HG03280 (cell line): ENCODE data around the gene PPP2R5E.
A peak's percentile ranks its signal among the peaks of the same experiment; 100 is the strongest.
"Not testable (repeated sequence)": the region's sequence is repeated elsewhere in the genome, so short reads cannot be mapped to it uniquely, and the experiment has no call there.

Experiments
- ATAC-seq: cut with Tn5 transposase; IDR thresholded peaks from one replicate; pipeline ENCODE4 v1.9.1; 2021; ENCODE audit warnings: mild to moderate bottlenecking, moderate library complexity; ENCODE audit not compliant: unreplicated experiment

The PPP2R5E gene

DNA sequence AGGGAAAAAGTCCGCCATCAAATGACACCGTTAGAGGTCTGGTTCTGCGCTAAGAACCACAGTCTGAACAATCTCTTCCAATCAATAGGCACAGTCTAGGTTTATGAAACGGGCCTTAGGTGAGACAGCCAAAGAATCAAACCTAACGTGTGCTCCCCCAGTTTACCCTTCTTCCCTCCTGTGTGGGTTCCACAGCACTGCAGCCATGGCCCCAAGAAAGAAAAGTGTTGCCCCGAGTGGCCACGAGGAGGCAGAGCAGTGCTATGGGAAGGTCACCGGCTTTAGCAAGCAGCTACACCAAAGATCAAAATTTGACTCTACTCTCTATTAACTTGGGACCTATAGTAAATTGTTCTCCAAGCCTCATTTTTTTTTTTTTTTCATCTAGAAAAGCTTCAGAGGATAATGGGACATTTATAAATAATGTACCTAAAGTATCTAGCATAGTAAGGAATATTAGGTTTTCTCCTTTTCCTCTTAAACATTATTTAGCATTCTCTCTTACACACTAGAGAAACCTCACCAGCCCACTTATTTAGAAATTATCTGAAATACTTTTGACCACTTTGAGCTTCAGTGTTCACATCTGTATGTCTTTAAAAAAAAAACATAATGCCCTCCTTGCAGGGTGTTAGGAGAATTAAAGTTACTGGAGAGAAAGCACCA is 154.3 kb downstream of the PPP2R5E start:
- ATAC-seq: peak; percentile 86

- ATAC-seq: no peak
Measured at GRCh38 chr14:63387711-63388110, 155.5 kb downstream of the PPP2R5E start.

- peak; percentile 85 for ATAC-seq
Measured at GRCh38 chr14:63383776-63384367, 159.3 kb downstream of the PPP2R5E start.

- ATAC-seq: no peak
Measured at GRCh38 chr14:63378444-63378843, 164.7 kb downstream of the PPP2R5E start.

DNA sequence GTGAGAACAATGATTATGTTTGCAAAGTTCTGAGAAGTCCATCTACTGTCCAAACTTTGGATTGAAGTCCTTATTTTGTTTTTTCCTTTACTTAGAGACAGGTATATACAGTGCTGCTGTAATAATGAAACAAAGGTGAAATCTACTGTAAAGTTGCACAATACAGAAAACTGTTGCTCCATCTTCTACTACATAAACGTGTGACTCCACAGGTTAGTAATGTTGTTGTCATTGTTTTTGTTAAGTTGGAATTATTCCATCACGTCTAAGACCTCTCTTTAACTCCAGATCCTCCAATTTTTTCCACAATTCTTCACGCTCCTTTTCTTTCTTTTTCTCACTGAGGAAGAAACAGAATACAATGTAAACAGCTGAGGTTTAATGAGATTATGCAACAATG is 167.4 kb downstream of the PPP2R5E start:
- ATAC-seq: no peak

DNA sequence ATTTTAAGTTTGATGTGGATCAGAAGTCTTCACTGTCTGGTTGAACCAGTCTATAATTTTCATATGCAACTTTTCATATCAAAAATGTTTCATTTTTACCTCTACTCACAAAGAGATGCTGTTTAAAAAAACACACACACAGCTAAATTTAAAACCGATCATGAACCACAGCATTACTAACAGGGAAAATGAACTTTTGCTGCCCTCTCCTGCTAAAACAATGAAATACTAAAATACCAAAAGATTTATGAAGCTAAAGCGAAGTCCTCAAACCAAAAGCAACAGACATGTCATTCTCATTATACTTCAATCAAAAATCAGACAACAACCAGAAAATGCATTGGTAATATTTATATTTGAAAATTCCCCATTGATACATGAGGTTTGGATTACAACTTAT is 171.6 kb downstream of the PPP2R5E start:
- not testable (repeated sequence) for ATAC-seq

DNA sequence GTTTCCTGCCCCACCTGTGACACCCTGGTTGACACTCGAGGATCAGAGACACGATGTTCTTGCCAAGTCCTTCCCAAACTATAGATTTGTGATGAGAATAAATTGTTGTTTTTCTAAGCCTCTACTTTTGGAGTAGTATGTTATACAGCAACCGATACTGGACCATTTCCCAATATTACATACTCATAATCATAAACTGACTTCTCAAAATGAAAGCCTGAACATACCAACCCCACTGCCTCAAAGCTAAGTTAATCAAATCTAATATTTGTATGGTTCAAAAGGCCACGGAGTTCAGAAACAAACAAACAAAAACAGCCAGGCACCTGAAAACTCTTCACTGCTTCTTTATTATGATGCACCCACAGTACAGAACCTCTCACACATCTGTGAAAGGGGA is 172.1 kb downstream of the PPP2R5E start:
- no peak for ATAC-seq

GRCh38 chr14:63367742-63368364 is 175.3 kb downstream of the PPP2R5E start:
- ATAC-seq: no peak

DNA sequence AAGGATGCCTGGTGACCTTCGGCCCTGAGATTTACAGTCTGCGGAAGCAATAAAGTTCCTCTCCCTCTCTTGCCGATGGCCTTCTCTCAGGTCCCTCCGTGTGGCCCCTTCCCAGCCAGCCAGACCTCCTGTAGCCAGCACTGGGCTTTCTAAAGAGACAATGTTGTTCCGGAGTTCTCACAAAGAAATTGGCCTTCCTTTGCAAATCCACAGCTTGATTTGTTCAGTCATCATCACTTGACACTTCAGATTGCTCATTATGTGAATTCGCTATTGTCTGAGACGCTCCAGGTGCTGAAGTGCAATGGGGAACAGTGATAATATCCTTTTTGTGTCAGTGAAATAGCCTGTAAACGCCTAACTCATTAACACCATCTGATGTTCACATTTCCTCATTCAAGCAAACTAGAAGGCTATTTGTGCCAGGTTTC is 180.8 kb downstream of the PPP2R5E start:
- ATAC-seq: no peak

GRCh38 chr14:63361790-63362189 is 181.4 kb downstream of the PPP2R5E start:
- ATAC-seq: no peak

GRCh38 chr14:63357841-63358240 is 185.3 kb downstream of the PPP2R5E start:
- no peak for ATAC-seq

GRCh38 chr14:63345826-63346225 is 197.4 kb downstream of the PPP2R5E start:
- ATAC-seq: no peak

DNA sequence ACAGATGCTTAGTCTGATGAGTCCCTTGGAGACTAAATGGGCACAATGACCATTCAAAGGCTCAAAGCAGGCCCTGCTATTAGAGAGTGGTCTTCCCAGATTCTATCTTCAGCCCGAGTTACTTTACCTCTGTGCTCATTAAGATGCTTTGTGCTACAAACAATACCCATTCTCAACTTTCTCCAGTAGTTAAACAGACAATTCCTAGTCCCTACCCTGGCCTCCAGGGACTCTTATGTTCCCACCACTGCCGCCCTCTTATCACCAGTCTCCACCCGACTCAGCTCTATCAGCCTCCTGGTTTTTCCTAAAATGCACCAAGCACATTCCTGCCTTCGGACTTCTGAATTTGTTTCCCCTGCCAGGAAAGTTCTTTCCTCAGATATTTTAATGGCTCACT is 198.8 kb downstream of the PPP2R5E start:
- ATAC-seq: no peak

- ATAC-seq: no peak
Measured at GRCh38 chr14:63343878-63344277, 199.3 kb downstream of the PPP2R5E start.

GRCh38 chr14:63342371-63342770 is 200.8 kb downstream of the PPP2R5E start:
- no peak for ATAC-seq

DNA sequence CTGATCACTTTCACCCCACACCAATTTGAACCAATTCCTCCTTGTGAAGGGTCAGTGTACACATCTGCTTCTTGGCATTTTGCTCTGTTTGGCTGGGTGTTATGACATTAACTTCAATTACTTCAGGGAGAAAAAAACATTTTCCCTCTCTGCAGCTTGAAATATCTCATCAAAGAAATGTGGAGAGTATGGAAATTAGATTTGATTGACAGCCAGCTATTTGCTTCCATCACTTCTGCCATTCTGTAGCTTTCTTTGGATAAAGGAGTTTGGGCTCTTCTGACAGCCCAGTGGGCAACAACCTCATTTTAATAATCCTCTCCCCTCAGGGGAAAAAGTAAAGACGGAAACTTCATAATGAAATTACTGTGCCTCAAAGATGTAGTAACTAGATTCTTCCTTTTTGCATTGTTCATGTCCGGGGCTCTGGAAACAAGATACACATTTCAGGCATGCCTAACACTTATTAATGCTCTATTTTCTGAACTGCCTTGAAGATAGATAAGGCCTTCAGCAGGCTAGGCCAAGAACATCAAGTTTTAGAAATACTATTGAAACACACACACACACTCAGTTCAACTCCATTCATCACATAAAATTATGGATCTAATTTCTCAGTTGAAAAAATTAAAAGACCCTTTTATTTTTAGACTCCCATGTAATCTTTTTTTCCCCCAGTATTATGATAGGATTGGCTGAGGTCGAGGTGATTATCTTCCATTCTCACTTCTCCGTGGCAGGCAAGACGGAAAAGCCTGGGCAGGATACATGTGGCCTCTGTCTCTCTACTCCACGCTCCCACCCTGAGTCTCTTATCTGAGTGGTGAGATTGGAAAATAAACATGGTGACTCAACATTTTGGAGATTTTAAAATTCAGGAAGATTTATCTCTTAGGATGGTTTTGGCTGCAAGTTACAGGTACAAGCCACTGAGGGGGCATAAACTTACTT is 214.1 kb downstream of the PPP2R5E start:
- no peak for ATAC-seq

GRCh38 chr14:63326840-63327239 is 216.3 kb downstream of the PPP2R5E start:
- ATAC-seq: no peak

DNA sequence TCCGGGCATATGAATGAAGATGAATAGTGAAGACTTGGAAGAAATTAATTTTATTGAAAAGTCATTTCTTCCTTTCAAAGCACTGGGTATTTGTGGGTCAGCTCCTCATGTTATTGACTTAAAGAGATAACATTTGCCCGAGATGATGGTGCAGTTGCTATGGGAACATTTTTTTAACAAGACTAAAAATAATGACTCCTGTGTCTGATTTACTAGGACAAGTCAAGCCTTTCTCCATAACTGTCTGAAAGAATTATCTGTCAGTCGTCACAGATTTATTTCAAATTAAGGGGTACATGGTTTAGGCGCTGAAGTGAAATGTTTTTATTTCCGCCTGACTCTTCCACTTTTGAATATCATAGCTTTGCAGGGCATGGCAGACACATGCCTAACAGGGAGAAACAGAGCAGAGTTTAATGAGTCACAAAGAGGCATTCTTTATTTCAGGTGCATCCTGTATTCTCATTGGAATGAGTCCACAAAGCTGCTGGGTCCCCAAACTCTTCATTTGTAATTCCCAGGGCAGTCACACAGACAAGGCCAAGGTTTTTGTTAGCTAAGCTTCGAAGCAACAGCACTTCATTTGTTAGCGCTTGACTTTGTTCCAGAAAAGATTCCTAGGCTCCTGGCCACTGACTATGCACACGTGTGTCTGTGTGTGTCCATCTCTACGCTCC is 220.1 kb downstream of the PPP2R5E start:
- no peak for ATAC-seq

GRCh38 chr14:63322472-63322871 is 220.7 kb downstream of the PPP2R5E start:
- ATAC-seq: no peak
